Breast epithelium (tissue), 4 donors: ENCODE results near the gene ZNF492. TPM values are rescaled to one million over a fixed set of nuclear protein-coding genes. Genes with fewer than 3 reads are reported as not detected.
"Not testable (repeated sequence)": the region's sequence is repeated elsewhere in the genome, so short reads cannot be mapped to it uniquely, and the experiment has no call there.

ENCODE experiments used
- DNase-seq, 2 donors: peaks; one replicate each; pipeline ENCODE4 v3.0.0-alpha.2; 2019; ENCODE audit warnings: low spot score in 2 of 2
- H3K27ac ChIP-seq, 2 donors: fragments of 200-600 bp; sonication (generic) in 1 of 2; one replicate each; pipeline ENCODE4 v1.5.1; 2016 to 2019; ENCODE audit warnings: mild to moderate bottlenecking in 1 of 2
- H3K27me3 ChIP-seq, 2 donors: fragments of 200-600 bp; sonication (generic) in 1 of 2; one replicate each; pipeline versions ENCODE4 v1.5.1 to v1.6.0; 2017 to 2019; ENCODE audit warnings: control low read depth in 1 of 2, mild to moderate bottlenecking in 1 of 2
- H3K36me3 ChIP-seq: fragments of 200-600 bp; one replicate; pipeline ENCODE4 v1.5.1; 2019
- H3K4me1 ChIP-seq, 2 donors: fragments of 200-600 bp; sonication (generic); one replicate each; pipeline ENCODE4 v1.5.1; 2016 to 2019; ENCODE audit warnings: control low read depth in 1 of 2
- H3K4me3 ChIP-seq, 3 donors: fragments of 200-600 bp; sonication (generic); 1 replicate in 2 of 3; 2 replicates in 1 of 3; pipeline ENCODE4 v1.5.1; 2016 to 2019; ENCODE audit warnings: mild to moderate bottlenecking in 3 of 3, moderate library complexity in 2 of 3
- H3K9me3 ChIP-seq, 2 donors: fragments of 200-600 bp; sonication (generic) in 1 of 2; one replicate each; pipeline ENCODE4 v1.5.1; 2016 to 2019; ENCODE audit warnings: control low read depth in 1 of 2
- CTCF ChIP-seq, 3 donors: fragments of 450-650 bp; IDR thresholded peaks; one replicate each; pipeline ENCODE4 v1.5.1; 2016 to 2017; ENCODE audit warnings: antibody characterized with exemption in 3 of 3, mild to moderate bottlenecking in 3 of 3, moderate library complexity in 3 of 3
- POLR2A ChIP-seq: fragments of 450-650 bp; IDR thresholded peaks from one replicate; pipeline ENCODE4 v1.6.1; 2016; ENCODE audit warnings: antibody characterized with exemption, mild to moderate bottlenecking, moderate library complexity
- POLR2AphosphoS5 ChIP-seq, 3 donors: sonication (generic); formaldehyde crosslinking; IDR thresholded peaks; one replicate each; pipeline ENCODE4 v1.6.1; 2017; ENCODE audit warnings: antibody characterized with exemption in 3 of 3
- intact Hi-C: fragments of 100-400 bp; cut with DNase I; formaldehyde crosslinking; loops from one replicate; pipeline ENCODE4 v1.15.1; 2023; ENCODE audit warnings: low total_unique reads
- total RNA-seq, 3 donors: library from RNA; depleted of rRNA; stranded (reverse); fragments of >200 nt; gene quantifications; one replicate each; pipeline ENCODE4 v1.1.0, GENCODE V29; 2016

The ZNF492 gene
- 1 to 10 TPM in 1 of 3 donors, under 1 TPM in 2; 0.32 to 1.2 (median 0.98) TPM for total RNA-seq

- peak in 1 of 3 donors; percentile 32 for TF ChIP-seq POLR2AphosphoS5 (IDR thresholded peaks at IDR 0.05)
- Histone ChIP-seq H3K4me3 (peak within 1 kb of the TSS; percentile 60 to 83 (median 82)), H3K27ac (peak within 1 kb of the TSS in 1 of 2 donors; percentile 82)
- H3K4me1 ChIP-seq, H3K9me3 ChIP-seq, intact Hi-C loops, H3K27me3 ChIP-seq, H3K36me3 ChIP-seq: not testable (repeated sequence)
- DNase-seq: peak; percentile 89
Measured at GRCh38 chr19:22633706-22634449, at the start of gene ZNF492. Gene ZNF492 (plus strand): TSS chr19:22634324. CDS start chr19:22653400, 19,076 bp downstream.

GRCh38 chr19:22595422-22595821 lies 38.7 kb upstream of the ZNF492 start:
- Histone ChIP-seq H3K27ac (no peak overlapping the region), H3K9me3 (peaks cover 0 to 10% of the 10 kb centered on the region in 2 donors), H3K27me3 (peaks cover 0 to 10% of the 10 kb centered on the region in 2 donors), H3K4me1 (no peaks in the 10 kb centered on the region), H3K36me3 (no peaks in the 10 kb centered on the region), H3K4me3 (peak overlapping the region in 1 of 3 donors; percentile 26)
- DNase-seq: no peak
- intact Hi-C loops: no loop called here
- TF ChIP-seq CTCF (IDR thresholded peaks at IDR 0.05): no peak

GRCh38 chr19:22595918-22596341 lies 38.2 kb upstream of the ZNF492 start:
- H3K4me1 ChIP-seq: no peaks in the 10 kb centered on the region
- H3K36me3 ChIP-seq: no peaks in the 10 kb centered on the region
- H3K4me3 ChIP-seq: peak overlapping the region in 1 of 3 donors; percentile 26
- peaks cover 0 to 11% of the 10 kb centered on the region in 2 donors for H3K9me3 ChIP-seq
- no peak overlapping the region for H3K27ac ChIP-seq
- peaks cover 0 to 15% of the 10 kb centered on the region in 2 donors for H3K27me3 ChIP-seq
- intact Hi-C loops: no loop called here
- peak in 1 of 2 donors; percentile 75 for DNase-seq
- TF ChIP-seq CTCF (IDR thresholded peaks at IDR 0.05): no peak
- no peak for TF ChIP-seq POLR2A
- TF ChIP-seq POLR2AphosphoS5 (IDR thresholded peaks at IDR 0.05): no peak

- Histone ChIP-seq H3K4me1 (no peaks in the 10 kb centered on the region), H3K36me3 (no peaks in the 10 kb centered on the region), H3K27ac (no peak overlapping the region), H3K4me3 (no peak overlapping the region), H3K9me3 (peaks cover 0 to 9% of the 10 kb centered on the region in 2 donors), H3K27me3 (peaks cover 0 to 28% of the 10 kb centered on the region in 2 donors)
- no peak for DNase-seq
- TF ChIP-seq CTCF (IDR thresholded peaks at IDR 0.05): no peak
- no peak for TF ChIP-seq POLR2A
- no peak for TF ChIP-seq POLR2AphosphoS5 (IDR thresholded peaks at IDR 0.05)
- intact Hi-C loops: no loop called here
Measured at GRCh38 chr19:22600690-22601648, 33.2 kb upstream of the ZNF492 start.

GRCh38 chr19:22601906-22602630 lies 32.1 kb upstream of the ZNF492 start:
- TF ChIP-seq POLR2A (no peak), CTCF (IDR thresholded peaks at IDR 0.05) (no peak), POLR2AphosphoS5 (IDR thresholded peaks at IDR 0.05) (no peak)
- Histone ChIP-seq H3K36me3 (no peaks in the 10 kb centered on the region), H3K4me1 (no peaks in the 10 kb centered on the region), H3K27ac (no peak overlapping the region), H3K4me3 (no peak overlapping the region), H3K27me3 (peaks cover 0 to 24% of the 10 kb centered on the region in 2 donors), H3K9me3 (peaks cover 0 to 3% of the 10 kb centered on the region in 2 donors)
- intact Hi-C loops: no loop called here
- DNase-seq: no peak
